OCI-LY7 (cell line): ENCODE data around the gene KANSL1.

ENCODE experiments used
- CTCF ChIP-seq: fragments of 200-600 bp; sonication (generic); conservative IDR thresholded peaks from 2 replicates; pipeline ENCODE4 v1.5.1; 2014; ENCODE audit warnings: mild to moderate bottlenecking, antibody characterized with exemption, low read length, moderate library complexity, mixed read lengths
- EZH2phosphoT487 ChIP-seq: fragments of 200-600 bp; sonication (generic); IDR thresholded peaks from 2 replicates; pipeline ENCODE4 v1.6.1; 2018; ENCODE audit warnings: low read depth, borderline replicate concordance, mild to moderate bottlenecking, mixed run types, antibody characterized with exemption, low read length, moderate library complexity, mixed read lengths

- no peak for TF ChIP-seq CTCF
- no peak for TF ChIP-seq EZH2phosphoT487
These were observed 21.3 kb downstream of the KANSL1 start for GRCh38 chr17:46171939-46172338.
